ENCODE measurements around the gene ASPHD2.

ASPHD2 gene

GRCh38 chr22:26483043-26483438, 54.0 kb downstream of the ASPHD2 start:
- H4K20me1 ChIP-seq (ENCODE audit: control insufficient read depth, insufficient read depth, low read depth, low read length), result no peaks in the 10 kb centered on the region
- H3K4me2 ChIP-seq (ENCODE audit: low read length), result peak overlapping the region; percentile 98
- H3K9me2 ChIP-seq (replicated peaks; ENCODE audit: control insufficient read depth, low read length), result no peaks in the 10 kb centered on the region
- peak overlapping the region; percentile 98 for H3K27ac ChIP-seq (ENCODE audit: low read depth, low read length)
- H3K27me3 ChIP-seq (ENCODE audit: control insufficient read depth, low read length), result no peaks in the 10 kb centered on the region
- no peaks in the 10 kb centered on the region for H3K9me3 ChIP-seq (ENCODE audit: control insufficient read depth, insufficient read depth, low read length)
- peaks cover 99% of the 10 kb centered on the region for H3K79me2 ChIP-seq (ENCODE audit: control insufficient read depth, low read length)
- peak overlapping the region; percentile 97 for H3K4me3 ChIP-seq (ENCODE audit: low read length)
- H3K36me3 ChIP-seq (ENCODE audit: control insufficient read depth, low read length), result peaks cover 76% of the 10 kb centered on the region
- H3K4me1 ChIP-seq (ENCODE audit: control insufficient read depth, low read length), result peaks cover 86% of the 10 kb centered on the region
- H3F3A ChIP-seq (ENCODE audit: control insufficient read depth, insufficient read depth), result peaks cover 40% of the 10 kb centered on the region
- no peak for TF ChIP-seq EZH2phosphoT487 (IDR thresholded peaks at IDR 0.05; ENCODE audit: borderline replicate concordance, low read length)
- no peak for TF ChIP-seq CTCF (IDR thresholded peaks at IDR 0.05; ENCODE audit: low read depth, low read length, poor library complexity, severe bottlenecking)

- TF ChIP-seq EZH2phosphoT487 (IDR thresholded peaks at IDR 0.05; ENCODE audit: borderline replicate concordance, low read length) (no peak), CTCF (IDR thresholded peaks at IDR 0.05; ENCODE audit: low read depth, low read length, poor library complexity, severe bottlenecking) (no peak)
- Histone ChIP-seq H3K4me2 (ENCODE audit: low read length) (peak within 1 kb of the TSS; percentile 98), H3K27ac (ENCODE audit: low read depth, low read length) (peak within 1 kb of the TSS; percentile 98), H3F3A (ENCODE audit: control insufficient read depth, insufficient read depth) (peaks cover 43% of the 10 kb centered on the region), H3K36me3 (ENCODE audit: control insufficient read depth, low read length) (peaks cover 76% of the 10 kb centered on the region), H3K4me3 (ENCODE audit: low read length) (peak within 1 kb of the TSS; percentile 97), H3K27me3 (ENCODE audit: control insufficient read depth, low read length) (no peaks in the 10 kb centered on the region), H3K9me3 (ENCODE audit: control insufficient read depth, insufficient read depth, low read length) (no peaks in the 10 kb centered on the region), H3K9me2 (replicated peaks; ENCODE audit: control insufficient read depth, low read length) (no peaks in the 10 kb centered on the region), H3K4me1 (ENCODE audit: control insufficient read depth, low read length) (peaks cover 86% of the 10 kb centered on the region), H4K20me1 (ENCODE audit: control insufficient read depth, insufficient read depth, low read depth, low read length) (no peaks in the 10 kb centered on the region), H3K79me2 (ENCODE audit: control insufficient read depth, low read length) (peaks cover 99% of the 10 kb centered on the region)
Measured at GRCh38 chr22:26483439-26484359, 54.6 kb downstream of the ASPHD2 start, which contains the start of the genes HPS4 and SRRD. TSS of gene HPS4 (minus strand) at chr22:26483783. CDS start at chr22:26481762, 2,021 bp downstream. TSS of gene SRRD (plus strand) at chr22:26483877. CDS start at chr22:26483891, 14 bp downstream.

- Histone ChIP-seq H3K9me2 (replicated peaks; ENCODE audit: control insufficient read depth, low read length) (no peaks in the 10 kb centered on the region), H3K9me3 (ENCODE audit: control insufficient read depth, insufficient read depth, low read length) (no peaks in the 10 kb centered on the region), H3K79me2 (ENCODE audit: control insufficient read depth, low read length) (peaks cover 99% of the 10 kb centered on the region), H3K4me1 (ENCODE audit: control insufficient read depth, low read length) (peaks cover 88% of the 10 kb centered on the region), H4K20me1 (ENCODE audit: control insufficient read depth, insufficient read depth, low read depth, low read length) (no peaks in the 10 kb centered on the region), H3K27ac (ENCODE audit: low read depth, low read length) (peak overlapping the region; percentile 98), H3K4me2 (ENCODE audit: low read length) (peak overlapping the region; percentile 98), H3K4me3 (ENCODE audit: low read length) (peak overlapping the region; percentile 97), H3K27me3 (ENCODE audit: control insufficient read depth, low read length) (no peaks in the 10 kb centered on the region), H3K36me3 (ENCODE audit: control insufficient read depth, low read length) (peaks cover 76% of the 10 kb centered on the region), H3F3A (ENCODE audit: control insufficient read depth, insufficient read depth) (peaks cover 41% of the 10 kb centered on the region)
- no peak for TF ChIP-seq CTCF (IDR thresholded peaks at IDR 0.05; ENCODE audit: low read depth, low read length, poor library complexity, severe bottlenecking)
- no peak for TF ChIP-seq EZH2phosphoT487 (IDR thresholded peaks at IDR 0.05; ENCODE audit: borderline replicate concordance, low read length)
Measured at GRCh38 chr22:26484360-26484706, 55.3 kb downstream of the ASPHD2 start.

All from DOHH2 (cell line).